Measurements from ENCODE around the gene LBX2.
A peak's percentile ranks its signal among the peaks of the same experiment; 100 is the strongest.

The LBX2 gene

GRCh38 chr2:74511104-74511989, 11.9 kb upstream of the LBX2 start:
- DNase-seq (ENCODE audit: low read depth) = peak; percentile 11
- H3K4me3 ChIP-seq (ENCODE audit: low read length) = no peak overlapping the region
- H3K9ac ChIP-seq (ENCODE audit: low read length) = no peak overlapping the region
- peaks cover 54% of the 10 kb centered on the region for H3K27me3 ChIP-seq (replicated peaks; ENCODE audit: control insufficient read depth, insufficient read depth, low read length)
- peaks cover 12% of the 10 kb centered on the region for H3K4me1 ChIP-seq (ENCODE audit: control insufficient read depth, insufficient read depth, low read length)
- H3K9me3 ChIP-seq (ENCODE audit: control insufficient read depth, low read length) = no peaks in the 10 kb centered on the region
- no peaks in the 10 kb centered on the region for H3K36me3 ChIP-seq (ENCODE audit: control insufficient read depth, insufficient read depth, low read length, severe bottlenecking)

DNA sequence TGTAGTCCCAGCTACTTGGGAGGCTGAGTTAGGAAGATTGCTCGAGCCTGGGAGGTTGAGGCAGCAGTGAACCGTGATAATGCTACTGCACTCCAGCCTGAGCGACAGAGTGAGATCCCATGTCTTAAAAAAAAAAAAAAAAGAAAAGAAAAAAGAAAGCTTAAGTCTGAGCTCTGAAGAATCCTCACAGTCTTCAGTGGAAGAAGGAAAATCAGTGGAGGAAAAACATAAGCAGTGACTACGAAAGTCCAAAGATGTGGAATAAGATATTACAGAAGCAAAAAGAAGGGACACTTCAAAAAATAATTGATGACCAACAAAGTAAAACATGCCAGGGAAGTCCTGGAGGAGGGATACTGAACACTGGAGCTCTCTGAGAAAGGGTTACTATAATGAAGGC, 10.9 kb upstream of the LBX2 start:
- H3K9me3 ChIP-seq (ENCODE audit: control insufficient read depth, low read length) = no peaks in the 10 kb centered on the region
- H3K27me3 ChIP-seq (replicated peaks; ENCODE audit: control insufficient read depth, insufficient read depth, low read length) = peaks cover 45% of the 10 kb centered on the region
- no peak overlapping the region for H3K4me3 ChIP-seq (ENCODE audit: low read length)
- peaks cover 22% of the 10 kb centered on the region for H3K4me1 ChIP-seq (ENCODE audit: control insufficient read depth, insufficient read depth, low read length)
- no peak overlapping the region for H3K9ac ChIP-seq (ENCODE audit: low read length)
- DNase-seq (ENCODE audit: low read depth) = no peak
- peaks cover 9% of the 10 kb centered on the region for H3K36me3 ChIP-seq (ENCODE audit: control insufficient read depth, insufficient read depth, low read length, severe bottlenecking)

- Histone ChIP-seq H3K4me1 (ENCODE audit: control insufficient read depth, insufficient read depth, low read length) (peaks cover 41% of the 10 kb centered on the region), H3K9ac (ENCODE audit: low read length) (peak overlapping the region; percentile 99), H3K36me3 (ENCODE audit: control insufficient read depth, insufficient read depth, low read length, severe bottlenecking) (peaks cover 18% of the 10 kb centered on the region), H3K4me3 (ENCODE audit: low read length) (peak overlapping the region; percentile 96), H3K9me3 (ENCODE audit: control insufficient read depth, low read length) (no peaks in the 10 kb centered on the region), H3K27me3 (replicated peaks; ENCODE audit: control insufficient read depth, insufficient read depth, low read length) (peaks cover 25% of the 10 kb centered on the region)
- DNase-seq (ENCODE audit: low read depth) = peak; percentile 76
Measured at GRCh38 chr2:74507926-74508520, 8.6 kb upstream of the LBX2 start.

DNA sequence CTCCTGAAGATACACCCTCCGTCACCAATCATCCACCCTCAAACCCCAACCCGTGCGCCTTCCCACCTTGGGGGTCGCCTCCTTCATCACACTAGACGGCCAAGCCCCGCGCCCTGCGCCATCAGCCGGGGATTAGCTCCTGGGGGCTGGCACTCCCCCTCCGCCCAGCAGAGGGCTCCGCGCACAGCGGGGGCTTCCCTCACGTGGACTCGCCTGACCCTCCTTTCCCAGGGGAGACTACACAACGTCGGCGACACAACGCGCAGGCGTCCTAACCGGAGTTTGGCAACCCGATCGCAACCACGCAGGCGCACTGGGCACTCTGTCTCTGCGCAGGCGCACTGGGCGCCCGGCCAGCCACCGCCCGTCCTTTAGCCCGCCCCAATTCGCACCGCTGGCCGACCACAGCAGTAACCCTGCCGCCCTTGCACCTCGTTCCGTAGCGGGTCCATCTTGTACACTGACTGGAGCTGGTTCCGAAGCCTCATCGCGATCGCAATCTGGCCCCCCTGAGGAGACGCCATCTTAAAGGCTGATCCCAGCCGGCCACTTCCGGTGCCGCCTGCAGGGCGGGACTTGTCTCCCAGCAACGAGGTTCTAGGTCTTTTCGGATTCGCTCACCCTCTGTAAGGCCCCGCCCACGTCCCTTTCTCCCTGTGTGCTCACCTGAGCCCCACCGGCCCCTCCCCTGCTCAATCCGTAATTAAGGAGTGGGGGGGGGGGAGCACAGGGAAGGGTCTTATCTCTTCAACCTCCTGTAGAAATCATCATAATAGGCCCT, 7.9 kb upstream of the LBX2 start, which contains the start of gene PCGF1:
Gene PCGF1, minus strand, starts transcription at position 551 of the 781 bp plus-strand sequence. Its CDS starts 27 bp downstream, at position 524.
- Histone ChIP-seq H3K4me3 (ENCODE audit: low read length) (peak within 1 kb of the TSS; percentile 96), H3K9ac (ENCODE audit: low read length) (peak within 1 kb of the TSS; percentile 99), H3K9me3 (ENCODE audit: control insufficient read depth, low read length) (no peaks in the 10 kb centered on the region), H3K36me3 (ENCODE audit: control insufficient read depth, insufficient read depth, low read length, severe bottlenecking) (peaks cover 18% of the 10 kb centered on the region), H3K27me3 (replicated peaks; ENCODE audit: control insufficient read depth, insufficient read depth, low read length) (peaks cover 20% of the 10 kb centered on the region), H3K4me1 (ENCODE audit: control insufficient read depth, insufficient read depth, low read length) (peaks cover 44% of the 10 kb centered on the region)
- peak; percentile 99 for DNase-seq (ENCODE audit: low read depth)

DNA sequence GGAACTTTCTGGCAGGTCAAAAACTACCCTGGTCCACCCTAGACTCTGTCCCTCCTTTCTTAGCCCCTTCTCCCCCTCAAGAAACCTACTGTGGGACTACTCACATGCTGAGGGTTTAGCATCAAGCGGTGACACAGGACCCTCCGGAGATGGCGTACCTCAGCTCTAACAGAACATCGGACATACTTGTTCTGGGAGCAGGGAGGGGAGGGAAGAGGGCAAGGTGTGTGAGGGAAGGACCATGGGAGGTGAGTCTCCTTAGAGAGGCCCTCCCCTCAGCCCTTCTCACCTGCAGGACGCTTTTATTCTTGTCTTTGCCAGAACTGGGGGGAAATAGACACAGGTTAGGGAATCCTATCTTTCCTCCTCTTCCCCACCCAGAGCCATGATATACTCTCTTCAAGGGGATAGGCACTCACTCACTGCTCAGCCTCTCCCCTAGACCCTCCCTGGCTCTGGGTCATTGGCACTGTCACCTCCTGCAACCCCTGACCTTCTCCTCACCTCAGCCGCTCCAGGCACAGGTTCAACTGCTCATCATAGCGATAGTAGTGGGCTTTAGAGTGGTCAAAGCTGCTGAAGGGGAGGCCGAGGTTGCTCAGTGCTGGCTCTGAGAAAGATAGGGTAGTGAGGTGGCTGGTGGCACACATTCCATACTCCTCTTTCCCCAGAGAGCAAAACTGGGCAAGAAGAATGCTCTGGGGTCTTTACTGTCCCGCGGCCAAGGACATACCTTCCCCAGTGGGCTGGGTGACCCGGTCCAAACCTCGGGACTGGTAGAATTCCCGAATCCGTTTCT, 6.2 kb upstream of the LBX2 start:
- DNase-seq (ENCODE audit: low read depth) = no peak
- Histone ChIP-seq H3K9ac (ENCODE audit: low read length) (peak overlapping the region; percentile 94), H3K4me1 (ENCODE audit: control insufficient read depth, insufficient read depth, low read length) (peaks cover 44% of the 10 kb centered on the region), H3K4me3 (ENCODE audit: low read length) (peak overlapping the region; percentile 96), H3K9me3 (ENCODE audit: control insufficient read depth, low read length) (no peaks in the 10 kb centered on the region), H3K36me3 (ENCODE audit: control insufficient read depth, insufficient read depth, low read length, severe bottlenecking) (peaks cover 18% of the 10 kb centered on the region), H3K27me3 (replicated peaks; ENCODE audit: control insufficient read depth, insufficient read depth, low read length) (peaks cover 4% of the 10 kb centered on the region)

- H3K9me3 ChIP-seq (ENCODE audit: control insufficient read depth, low read length) = no peaks in the 10 kb centered on the region
- H3K27me3 ChIP-seq (replicated peaks; ENCODE audit: control insufficient read depth, insufficient read depth, low read length) = no peaks in the 10 kb centered on the region
- peaks cover 44% of the 10 kb centered on the region for H3K4me1 ChIP-seq (ENCODE audit: control insufficient read depth, insufficient read depth, low read length)
- DNase-seq (ENCODE audit: low read depth) = peak; percentile 5
- H3K36me3 ChIP-seq (ENCODE audit: control insufficient read depth, insufficient read depth, low read length, severe bottlenecking) = peaks cover 18% of the 10 kb centered on the region
- H3K4me3 ChIP-seq (ENCODE audit: low read length) = peak overlapping the region; percentile 96
- H3K9ac ChIP-seq (ENCODE audit: low read length) = peak overlapping the region; percentile 94
Measured at GRCh38 chr2:74504591-74504990, 5.2 kb upstream of the LBX2 start.

DNA sequence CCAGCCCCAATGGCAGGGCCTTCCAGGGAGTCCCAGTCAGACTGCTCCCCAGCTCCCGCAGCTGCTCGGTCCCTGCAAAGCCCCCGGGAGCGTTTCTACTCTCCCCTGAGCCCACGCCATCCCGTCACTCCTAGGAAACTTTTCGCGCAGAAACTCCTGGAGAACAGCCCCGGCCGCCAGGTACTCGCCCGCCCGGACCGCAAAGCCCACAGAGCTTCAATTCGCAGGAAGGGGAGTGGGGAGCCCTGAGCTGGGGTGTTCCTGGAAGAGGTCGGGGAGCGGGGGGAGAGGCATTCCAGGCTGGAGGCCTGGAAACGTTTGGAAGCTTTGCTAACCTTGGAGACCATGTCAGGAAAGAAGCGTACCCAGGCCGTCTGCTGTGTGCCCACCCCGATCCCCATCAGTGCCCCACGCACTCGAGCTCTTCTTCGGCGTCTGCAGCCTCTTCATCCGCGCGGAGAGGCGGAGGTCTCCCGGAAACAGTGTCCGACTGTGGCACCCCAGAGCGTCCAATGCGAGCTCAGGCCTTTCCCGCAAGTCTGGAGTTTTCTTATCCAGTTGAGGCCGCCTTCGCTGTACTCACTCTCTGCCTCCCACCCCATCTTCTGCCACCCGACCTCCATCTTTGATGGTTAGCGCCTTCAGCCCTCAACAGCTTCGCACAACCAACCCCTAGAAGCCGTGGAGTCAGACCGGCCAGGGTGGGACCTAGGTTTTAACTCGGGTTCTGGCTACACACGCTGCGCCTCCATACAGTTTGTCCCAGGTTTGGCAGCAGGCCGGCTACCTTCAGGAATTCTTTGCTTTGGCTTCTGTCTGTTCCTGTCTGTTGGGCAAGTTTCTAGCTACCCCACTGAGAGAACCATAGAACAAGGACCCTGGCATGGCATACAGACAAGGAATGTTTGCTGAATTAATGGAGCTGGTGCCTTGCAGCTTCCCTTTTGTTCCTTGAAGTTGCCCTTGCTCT, 4.4 kb upstream of the LBX2 start:
- H3K9ac ChIP-seq (ENCODE audit: low read length) = peak overlapping the region; percentile 94
- peaks cover 49% of the 10 kb centered on the region for H3K4me1 ChIP-seq (ENCODE audit: control insufficient read depth, insufficient read depth, low read length)
- H3K9me3 ChIP-seq (ENCODE audit: control insufficient read depth, low read length) = no peaks in the 10 kb centered on the region
- peaks cover 18% of the 10 kb centered on the region for H3K36me3 ChIP-seq (ENCODE audit: control insufficient read depth, insufficient read depth, low read length, severe bottlenecking)
- no peaks in the 10 kb centered on the region for H3K27me3 ChIP-seq (replicated peaks; ENCODE audit: control insufficient read depth, insufficient read depth, low read length)
- peak overlapping the region; percentile 96 for H3K4me3 ChIP-seq (ENCODE audit: low read length)
- peak; percentile 14 for DNase-seq (ENCODE audit: low read depth)

GRCh38 chr2:74502720-74503505, 3.5 kb upstream of the LBX2 start:
- Histone ChIP-seq H3K4me1 (ENCODE audit: control insufficient read depth, insufficient read depth, low read length) (peaks cover 53% of the 10 kb centered on the region), H3K9me3 (ENCODE audit: control insufficient read depth, low read length) (no peaks in the 10 kb centered on the region), H3K27me3 (replicated peaks; ENCODE audit: control insufficient read depth, insufficient read depth, low read length) (no peaks in the 10 kb centered on the region), H3K4me3 (ENCODE audit: low read length) (peak overlapping the region; percentile 96), H3K9ac (ENCODE audit: low read length) (peak overlapping the region; percentile 94), H3K36me3 (ENCODE audit: control insufficient read depth, insufficient read depth, low read length, severe bottlenecking) (peaks cover 18% of the 10 kb centered on the region)
- DNase-seq (ENCODE audit: low read depth) = peak; percentile 91

GRCh38 chr2:74502147-74502719, 2.8 kb upstream of the LBX2 start:
- H3K27me3 ChIP-seq (replicated peaks; ENCODE audit: control insufficient read depth, insufficient read depth, low read length) = no peaks in the 10 kb centered on the region
- peaks cover 58% of the 10 kb centered on the region for H3K4me1 ChIP-seq (ENCODE audit: control insufficient read depth, insufficient read depth, low read length)
- H3K4me3 ChIP-seq (ENCODE audit: low read length) = peak overlapping the region; percentile 96
- no peak for DNase-seq (ENCODE audit: low read depth)
- H3K36me3 ChIP-seq (ENCODE audit: control insufficient read depth, insufficient read depth, low read length, severe bottlenecking) = peaks cover 18% of the 10 kb centered on the region
- no peaks in the 10 kb centered on the region for H3K9me3 ChIP-seq (ENCODE audit: control insufficient read depth, low read length)
- peak overlapping the region; percentile 94 for H3K9ac ChIP-seq (ENCODE audit: low read length)

All from adipocyte (in vitro differentiated cells).